NCI-H774 (cell line): ENCODE data around the gene AKAP6.
"Not testable (repeated sequence)": the region's sequence is repeated elsewhere in the genome, so short reads cannot be mapped to it uniquely, and the experiment has no call there.

Experiments
- DNase-seq: peaks from one replicate; lab custom pipeline; 2025; lab: John Stamatoyannopoulos, UW

Gene AKAP6

GRCh38 chr14:32537166-32537565, 208.1 kb downstream of the AKAP6 start:
- no peak for DNase-seq

- no peak for DNase-seq
These were observed 213.4 kb downstream of the AKAP6 start for GRCh38 chr14:32542507-32542906.

GRCh38 chr14:32545095-32545494, 216.0 kb downstream of the AKAP6 start:
- DNase-seq = no peak

GRCh38 chr14:32545506-32546210, 216.6 kb downstream of the AKAP6 start:
- DNase-seq = no peak

GRCh38 chr14:32546246-32546645, 217.1 kb downstream of the AKAP6 start:
- no peak for DNase-seq

GRCh38 chr14:32552766-32553165, 223.7 kb downstream of the AKAP6 start:
- no peak for DNase-seq

GRCh38 chr14:32559048-32559447, 229.9 kb downstream of the AKAP6 start:
- DNase-seq = no peak

- no peak for DNase-seq
These were observed 230.5 kb downstream of the AKAP6 start for GRCh38 chr14:32559590-32559989.

- DNase-seq = peak; percentile 58
These were observed 231.2 kb downstream of the AKAP6 start for GRCh38 chr14:32560209-32560857.

GRCh38 chr14:32561520-32561919, 232.4 kb downstream of the AKAP6 start:
- DNase-seq = no peak

GRCh38 chr14:32564596-32564995, 235.5 kb downstream of the AKAP6 start:
- DNase-seq = no peak

- peak; percentile 4 for DNase-seq
These were observed 236.2 kb downstream of the AKAP6 start for GRCh38 chr14:32565256-32565655.

GRCh38 chr14:32567543-32568384, 238.7 kb downstream of the AKAP6 start:
- no peak for DNase-seq

- DNase-seq = no peak
These were observed 242.5 kb downstream of the AKAP6 start for GRCh38 chr14:32571551-32571950.

- no peak for DNase-seq
These were observed 243.1 kb downstream of the AKAP6 start for GRCh38 chr14:32571995-32572866.

GRCh38 chr14:32572867-32573150, 243.7 kb downstream of the AKAP6 start:
- DNase-seq = no peak

GRCh38 chr14:32574269-32574668, 245.2 kb downstream of the AKAP6 start:
- DNase-seq = no peak

- peak; percentile 53 for DNase-seq
These were observed 247.1 kb downstream of the AKAP6 start for GRCh38 chr14:32576088-32576795.

- no peak for DNase-seq
These were observed 247.9 kb downstream of the AKAP6 start for GRCh38 chr14:32576977-32577376.

- no peak for DNase-seq
These were observed 249.1 kb downstream of the AKAP6 start for GRCh38 chr14:32578181-32578580.

GRCh38 chr14:32583427-32583826, 254.3 kb downstream of the AKAP6 start:
- DNase-seq = not testable (repeated sequence)
